Measurements from ENCODE around the gene GAPDH.

Gene GAPDH

DNA sequence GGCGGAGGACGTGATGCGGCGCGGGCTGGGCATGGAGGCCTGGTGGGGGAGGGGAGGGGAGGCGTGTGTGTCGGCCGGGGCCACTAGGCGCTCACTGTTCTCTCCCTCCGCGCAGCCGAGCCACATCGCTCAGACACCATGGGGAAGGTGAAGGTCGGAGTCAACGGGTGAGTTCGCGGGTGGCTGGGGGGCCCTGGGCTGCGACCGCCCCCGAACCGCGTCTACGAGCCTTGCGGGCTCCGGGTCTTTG is 303 bp downstream of the GAPDH start:
- no peak for TF ChIP-seq CTCF (conservative IDR thresholded peaks at IDR 0.05; ENCODE audit: control insufficient read depth, insufficient read depth, low read depth, low read length)
- DNase-seq (ENCODE audit: low read depth), result no peak
- H3K4me3 ChIP-seq (ENCODE audit: control insufficient read depth, low read depth, low read length), result peak overlapping the region; percentile 96

DNA sequence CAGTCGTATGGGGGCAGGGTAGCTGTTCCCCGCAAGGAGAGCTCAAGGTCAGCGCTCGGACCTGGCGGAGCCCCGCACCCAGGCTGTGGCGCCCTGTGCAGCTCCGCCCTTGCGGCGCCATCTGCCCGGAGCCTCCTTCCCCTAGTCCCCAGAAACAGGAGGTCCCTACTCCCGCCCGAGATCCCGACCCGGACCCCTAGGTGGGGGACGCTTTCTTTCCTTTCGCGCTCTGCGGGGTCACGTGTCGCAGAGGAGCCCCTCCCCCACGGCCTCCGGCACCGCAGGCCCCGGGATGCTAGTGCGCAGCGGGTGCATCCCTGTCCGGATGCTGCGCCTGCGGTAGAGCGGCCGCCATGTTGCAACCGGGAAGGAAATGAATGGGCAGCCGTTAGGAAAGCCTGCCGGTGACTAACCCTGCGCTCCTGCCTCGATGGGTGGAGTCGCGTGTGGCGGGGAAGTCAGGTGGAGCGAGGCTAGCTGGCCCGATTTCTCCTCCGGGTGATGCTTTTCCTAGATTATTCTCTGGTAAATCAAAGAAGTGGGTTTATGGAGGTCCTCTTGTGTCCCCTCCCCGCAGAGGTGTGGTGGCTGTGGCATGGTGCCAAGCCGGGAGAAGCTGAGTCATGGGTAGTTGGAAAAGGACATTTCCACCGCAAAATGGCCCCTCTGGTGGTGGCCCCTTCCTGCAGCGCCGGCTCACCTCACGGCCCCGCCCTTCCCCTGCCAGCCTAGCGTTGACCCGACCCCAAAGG is 804 bp downstream of the GAPDH start:
- no peak for TF ChIP-seq CTCF (conservative IDR thresholded peaks at IDR 0.05; ENCODE audit: control insufficient read depth, insufficient read depth, low read depth, low read length)
- peak; percentile 82 for DNase-seq (ENCODE audit: low read depth)
- H3K4me3 ChIP-seq (ENCODE audit: control insufficient read depth, low read depth, low read length), result peak overlapping the region; percentile 96

DNA sequence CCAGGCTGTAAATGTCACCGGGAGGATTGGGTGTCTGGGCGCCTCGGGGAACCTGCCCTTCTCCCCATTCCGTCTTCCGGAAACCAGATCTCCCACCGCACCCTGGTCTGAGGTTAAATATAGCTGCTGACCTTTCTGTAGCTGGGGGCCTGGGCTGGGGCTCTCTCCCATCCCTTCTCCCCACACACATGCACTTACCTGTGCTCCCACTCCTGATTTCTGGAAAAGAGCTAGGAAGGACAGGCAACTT is 1.3 kb downstream of the GAPDH start:
- no peak for DNase-seq (ENCODE audit: low read depth)
- TF ChIP-seq CTCF (conservative IDR thresholded peaks at IDR 0.05; ENCODE audit: control insufficient read depth, insufficient read depth, low read depth, low read length), result no peak
- peak overlapping the region; percentile 96 for H3K4me3 ChIP-seq (ENCODE audit: control insufficient read depth, low read depth, low read length)

DNA sequence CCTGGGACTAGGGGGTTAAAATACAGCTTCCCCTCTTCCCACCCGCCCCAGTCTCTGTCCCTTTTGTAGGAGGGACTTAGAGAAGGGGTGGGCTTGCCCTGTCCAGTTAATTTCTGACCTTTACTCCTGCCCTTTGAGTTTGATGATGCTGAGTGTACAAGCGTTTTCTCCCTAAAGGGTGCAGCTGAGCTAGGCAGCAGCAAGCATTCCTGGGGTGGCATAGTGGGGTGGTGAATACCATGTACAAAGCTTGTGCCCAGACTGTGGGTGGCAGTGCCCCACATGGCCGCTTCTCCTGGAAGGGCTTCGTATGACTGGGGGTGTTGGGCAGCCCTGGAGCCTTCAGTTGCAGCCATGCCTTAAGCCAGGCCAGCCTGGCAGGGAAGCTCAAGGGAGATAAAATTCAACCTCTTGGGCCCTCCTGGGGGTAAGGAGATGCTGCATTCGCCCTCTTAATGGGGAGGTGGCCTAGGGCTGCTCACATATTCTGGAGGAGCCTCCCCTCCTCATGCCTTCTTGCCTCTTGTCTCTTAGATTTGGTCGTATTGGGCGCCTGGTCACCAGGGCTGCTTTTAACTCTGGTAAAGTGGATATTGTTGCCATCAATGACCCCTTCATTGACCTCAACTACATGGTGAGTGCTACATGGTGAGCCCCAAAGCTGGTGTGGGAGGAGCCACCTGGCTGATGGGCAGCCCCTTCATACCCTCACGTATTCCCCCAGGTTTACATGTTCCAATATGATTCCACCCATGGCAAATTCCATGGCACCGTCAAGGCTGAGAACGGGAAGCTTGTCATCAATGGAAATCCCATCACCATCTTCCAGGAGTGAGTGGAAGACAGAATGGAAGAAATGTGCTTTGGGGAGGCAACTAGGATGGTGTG is 1.9 kb downstream of the GAPDH start:
- H3K4me3 ChIP-seq (ENCODE audit: control insufficient read depth, low read depth, low read length), result peak overlapping the region; percentile 96
- DNase-seq (ENCODE audit: low read depth), result no peak
- no peak for TF ChIP-seq CTCF (conservative IDR thresholded peaks at IDR 0.05; ENCODE audit: control insufficient read depth, insufficient read depth, low read depth, low read length)

- no peak for DNase-seq (ENCODE audit: low read depth)
- H3K4me3 ChIP-seq (ENCODE audit: control insufficient read depth, low read depth, low read length), result peak overlapping the region; percentile 96
- TF ChIP-seq CTCF (conservative IDR thresholded peaks at IDR 0.05; ENCODE audit: control insufficient read depth, insufficient read depth, low read depth, low read length), result no peak
Observed at GRCh38 chr12:6536894-6537579, 2.7 kb downstream of the GAPDH start.

GRCh38 chr12:6537580-6538419 is 3.5 kb downstream of the GAPDH start:
- peak; percentile 65 for TF ChIP-seq CTCF (conservative IDR thresholded peaks at IDR 0.05; ENCODE audit: control insufficient read depth, insufficient read depth, low read depth, low read length)
- peak overlapping the region; percentile 13 for H3K4me3 ChIP-seq (ENCODE audit: control insufficient read depth, low read depth, low read length)
- peak; percentile 84 for DNase-seq (ENCODE audit: low read depth)

All from fibroblast of mammary gland (primary cell).